Measurements from ENCODE around the gene PRKCA. TPM values are rescaled to one million over a fixed set of nuclear protein-coding genes. Genes with fewer than 3 reads are reported as not detected.

Gene PRKCA
- polyA plus RNA-seq, 4 donors: 19.9 to 27.8 (median 24.5) TPM

DNA sequence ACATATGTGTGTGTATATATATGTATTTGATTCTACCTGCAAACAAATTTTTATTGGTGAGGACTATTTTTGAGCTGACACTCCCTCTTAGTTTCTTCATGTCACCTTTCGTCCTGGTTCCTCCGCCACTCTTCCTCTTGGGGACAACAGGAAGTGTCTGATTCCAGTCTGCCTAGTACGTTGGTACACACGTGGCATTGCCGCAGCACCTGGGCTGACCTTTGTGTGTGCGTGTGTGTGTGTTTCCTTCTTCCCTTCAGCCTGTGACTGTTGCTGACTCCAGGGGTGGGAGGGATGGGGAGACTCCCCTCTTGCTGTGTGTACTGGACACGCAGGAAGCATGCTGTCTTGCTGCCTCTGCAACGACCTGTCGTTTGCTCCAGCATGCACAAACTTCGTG is 503.2 kb downstream of the PRKCA start:
- DNase-seq (ENCODE audit: low read depth in 4 of 4, low spot score in 2 of 4): no peak

DNA sequence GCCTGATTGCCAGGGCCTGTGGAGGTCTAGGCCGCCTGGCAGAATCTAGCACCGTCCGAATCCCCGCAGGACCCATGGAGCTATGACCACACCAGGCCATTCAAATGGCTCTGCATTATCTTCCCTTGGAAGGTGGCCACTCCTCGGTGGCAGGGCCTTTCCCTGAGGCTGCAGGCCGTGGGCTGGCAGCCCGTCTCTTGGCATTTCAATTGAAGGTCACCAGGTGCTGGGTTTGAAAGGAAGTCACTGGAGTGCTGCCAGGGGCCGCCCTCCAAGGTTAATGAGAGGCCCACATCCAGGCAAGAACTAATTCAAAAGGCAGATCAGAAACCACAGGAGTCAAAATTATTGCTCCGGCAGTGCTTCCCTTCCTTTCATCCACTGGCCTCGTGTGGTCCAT is 504.8 kb downstream of the PRKCA start:
- DNase-seq (ENCODE audit: low read depth in 4 of 4, low spot score in 2 of 4): no peak

DNA sequence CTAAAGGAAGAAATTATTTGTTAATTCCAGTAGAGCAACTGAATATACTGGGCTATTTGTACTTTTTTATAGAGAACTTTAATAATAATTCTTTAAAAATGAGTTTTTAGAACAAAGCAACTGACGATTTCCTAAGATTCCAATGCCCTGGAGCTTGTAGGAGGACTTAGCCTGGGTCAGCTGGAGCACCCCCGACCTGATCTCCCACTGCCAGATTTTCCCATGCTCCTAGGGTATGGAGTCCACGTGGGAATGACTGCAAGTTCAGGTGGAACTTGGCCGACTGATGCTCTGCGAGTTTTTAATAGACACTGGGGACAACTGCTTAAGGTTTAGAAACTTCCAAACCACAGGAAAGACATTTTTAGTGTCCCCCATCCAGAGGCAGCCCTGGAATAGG is 507.0 kb downstream of the PRKCA start:
- DNase-seq (ENCODE audit: low read depth in 4 of 4, low spot score in 2 of 4): no peak

- no peak for DNase-seq (ENCODE audit: low read depth in 4 of 4, low spot score in 2 of 4)
These were observed 508.7 kb downstream of the PRKCA start for GRCh38 chr17:66810951-66811682.

GRCh38 chr17:66811683-66812054 is 509.3 kb downstream of the PRKCA start:
- no peak for DNase-seq (ENCODE audit: low read depth in 4 of 4, low spot score in 2 of 4)

DNA sequence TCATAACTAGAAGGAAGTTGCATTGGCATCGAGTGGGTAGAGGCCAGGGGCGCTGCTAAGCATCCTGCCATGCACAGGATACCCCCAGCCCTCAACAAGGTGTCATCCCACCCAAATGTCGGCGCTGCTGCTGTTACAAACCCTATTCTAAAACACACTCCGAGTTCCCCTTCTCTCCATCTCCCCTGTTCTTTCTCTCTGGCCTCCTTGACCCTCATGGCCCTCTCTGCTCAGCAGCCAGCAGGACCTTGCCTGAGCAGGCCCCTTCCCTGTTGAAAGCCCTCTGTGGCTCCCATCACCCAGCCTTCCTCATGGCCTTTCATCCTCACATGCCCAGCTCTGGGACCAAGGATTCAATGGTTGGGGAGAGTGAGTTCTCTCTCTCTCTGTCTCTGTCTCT is 510.2 kb downstream of the PRKCA start:
- no peak for DNase-seq (ENCODE audit: low read depth in 4 of 4, low spot score in 2 of 4)

- no peak for DNase-seq (ENCODE audit: low read depth in 4 of 4, low spot score in 2 of 4)
These were observed 510.9 kb downstream of the PRKCA start for GRCh38 chr17:66813296-66813695.

DNA sequence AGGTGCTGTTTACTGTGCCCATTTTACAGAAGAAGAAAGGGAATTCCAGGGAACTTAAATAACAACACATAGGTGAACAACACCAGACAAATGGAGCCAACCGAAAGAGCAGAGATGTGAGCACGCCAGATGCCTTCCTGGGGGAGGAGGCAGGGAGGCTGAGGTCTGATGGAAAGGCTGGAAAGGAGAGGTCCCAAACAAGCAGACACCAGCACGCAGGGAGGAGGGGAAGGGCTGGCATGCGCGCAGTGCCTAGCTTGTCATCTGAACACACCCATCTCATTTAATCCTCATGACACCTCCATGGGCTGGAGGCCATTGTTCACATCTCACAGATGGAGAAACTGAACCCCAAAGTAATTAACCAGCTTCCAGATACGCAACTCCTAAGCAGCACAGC is 511.6 kb downstream of the PRKCA start:
- DNase-seq (ENCODE audit: low read depth in 4 of 4, low spot score in 2 of 4): no peak

- DNase-seq (ENCODE audit: low read depth in 4 of 4, low spot score in 2 of 4): no peak
These were observed 512.2 kb downstream of the PRKCA start for GRCh38 chr17:66814570-66814969.

DNA sequence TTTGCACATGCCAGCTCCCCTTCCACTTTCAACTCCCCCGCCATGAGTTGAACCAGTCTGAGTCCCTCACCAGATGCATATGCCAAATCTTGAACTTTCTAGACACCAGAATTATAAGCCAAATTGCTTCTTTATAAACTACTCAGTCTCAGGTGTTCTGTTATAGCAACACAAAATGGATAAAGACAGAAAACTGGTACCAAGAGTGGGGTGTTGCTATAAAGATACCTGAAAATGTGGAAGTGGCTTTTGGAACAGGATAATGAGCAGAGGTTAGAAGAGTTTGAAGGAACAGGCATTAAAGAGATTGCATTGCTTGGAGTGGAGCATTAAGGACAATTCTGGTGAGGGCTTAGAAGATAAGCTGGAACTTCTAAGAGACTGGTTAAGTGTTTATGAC is 515.3 kb downstream of the PRKCA start:
- DNase-seq (ENCODE audit: low read depth in 4 of 4, low spot score in 2 of 4): no peak

GRCh38 chr17:66819466-66819865 is 517.1 kb downstream of the PRKCA start:
- no peak for DNase-seq (ENCODE audit: low read depth in 4 of 4, low spot score in 2 of 4)

DNA sequence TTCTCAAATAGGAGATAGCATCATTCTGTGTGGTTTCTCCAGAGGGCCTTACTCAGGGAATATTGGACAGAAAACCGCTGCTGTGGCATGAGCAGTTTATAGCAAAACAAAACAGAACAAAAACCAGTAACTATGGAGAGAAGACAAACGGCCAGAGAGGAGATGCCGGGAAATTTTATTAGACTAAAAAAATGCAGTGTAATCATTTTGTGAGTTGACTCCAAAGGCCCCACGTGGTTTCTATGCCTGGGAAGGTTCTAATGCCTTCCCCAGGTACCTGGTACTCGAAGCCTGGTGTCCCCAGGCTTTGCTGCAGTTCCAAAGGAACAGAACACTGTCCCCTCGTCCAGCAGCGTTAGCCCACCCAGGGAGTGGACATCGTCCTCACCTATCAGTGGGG is 519.6 kb downstream of the PRKCA start:
- DNase-seq (ENCODE audit: low read depth in 4 of 4, low spot score in 2 of 4): no peak

DNA sequence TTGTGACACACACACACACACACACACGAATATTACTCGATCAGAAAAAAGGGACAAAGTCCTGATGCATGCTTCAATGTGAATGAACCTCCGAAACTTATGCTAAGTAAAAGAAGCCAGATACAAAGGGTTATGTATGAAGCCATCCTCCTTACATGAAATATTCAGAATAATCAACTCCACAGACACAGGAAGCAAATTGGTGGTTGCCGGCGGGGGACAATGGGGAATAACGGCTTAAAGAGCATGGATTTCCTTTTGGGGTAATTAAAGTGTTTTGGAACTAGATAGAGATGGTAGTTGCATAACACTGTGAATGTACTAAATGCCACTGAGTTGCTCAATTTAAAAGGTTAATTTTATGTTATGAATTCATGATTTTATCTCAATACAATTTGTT is 524.4 kb downstream of the PRKCA start:
- DNase-seq (ENCODE audit: low read depth in 4 of 4, low spot score in 2 of 4): no peak

DNA sequence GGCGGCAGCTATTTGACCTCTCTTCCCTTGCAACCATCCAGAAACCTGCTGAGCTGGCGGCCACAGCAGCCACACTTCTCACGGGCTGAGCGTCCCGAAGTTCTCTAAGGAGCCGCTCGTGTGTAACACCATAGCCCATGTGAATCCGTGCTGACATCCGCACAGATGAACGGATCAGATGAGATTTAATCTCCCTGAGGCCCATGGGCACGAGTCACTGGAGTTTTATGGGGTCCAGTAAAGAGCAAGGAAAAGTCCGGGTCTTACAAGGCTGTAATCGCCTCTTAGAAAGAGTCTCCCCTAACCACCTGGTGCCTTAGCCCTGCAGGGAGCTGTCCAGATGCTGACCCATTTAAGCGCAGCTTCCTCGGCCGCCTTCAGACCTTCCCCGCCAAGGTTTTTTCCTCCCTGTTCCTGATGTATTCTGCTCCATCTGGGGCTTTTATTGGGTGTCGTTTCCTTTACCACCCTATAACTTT is 527.0 kb downstream of the PRKCA start:
- DNase-seq (ENCODE audit: low read depth in 4 of 4, low spot score in 2 of 4): peak; percentile 70 to 81 (median 76)

- no peak for DNase-seq (ENCODE audit: low read depth in 4 of 4, low spot score in 2 of 4)
These were observed 527.5 kb downstream of the PRKCA start for GRCh38 chr17:66829883-66830282.

- DNase-seq (ENCODE audit: low read depth in 4 of 4, low spot score in 2 of 4): no peak
These were observed 528.0 kb downstream of the PRKCA start for GRCh38 chr17:66830451-66830850.

GRCh38 chr17:66831383-66832210 is 529.2 kb downstream of the PRKCA start:
- no peak for DNase-seq (ENCODE audit: low read depth in 4 of 4, low spot score in 2 of 4)

DNA sequence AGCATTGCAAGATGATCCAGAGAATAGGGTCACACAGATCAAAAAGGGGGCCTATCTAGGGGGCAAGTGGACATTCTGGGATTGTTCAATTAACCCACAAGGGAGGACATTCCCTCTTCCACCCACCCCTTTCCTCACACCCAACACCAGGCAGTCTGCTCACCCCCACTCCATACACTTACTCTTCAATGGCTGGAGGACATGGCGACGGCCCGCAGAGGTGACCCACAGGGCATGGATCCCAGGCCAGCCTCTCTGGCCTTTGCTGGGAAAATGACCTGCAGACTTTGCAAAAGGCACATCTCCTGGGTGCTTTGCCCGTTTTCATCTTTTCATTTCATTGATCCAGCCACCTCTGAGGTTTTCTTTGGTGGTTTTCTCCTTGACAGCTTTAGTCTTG is 530.8 kb downstream of the PRKCA start:
- DNase-seq (ENCODE audit: low read depth in 4 of 4, low spot score in 2 of 4): no peak

GRCh38 chr17:66834426-66834918 is 532.1 kb downstream of the PRKCA start:
- no peak for DNase-seq (ENCODE audit: low read depth in 4 of 4, low spot score in 2 of 4)

DNA sequence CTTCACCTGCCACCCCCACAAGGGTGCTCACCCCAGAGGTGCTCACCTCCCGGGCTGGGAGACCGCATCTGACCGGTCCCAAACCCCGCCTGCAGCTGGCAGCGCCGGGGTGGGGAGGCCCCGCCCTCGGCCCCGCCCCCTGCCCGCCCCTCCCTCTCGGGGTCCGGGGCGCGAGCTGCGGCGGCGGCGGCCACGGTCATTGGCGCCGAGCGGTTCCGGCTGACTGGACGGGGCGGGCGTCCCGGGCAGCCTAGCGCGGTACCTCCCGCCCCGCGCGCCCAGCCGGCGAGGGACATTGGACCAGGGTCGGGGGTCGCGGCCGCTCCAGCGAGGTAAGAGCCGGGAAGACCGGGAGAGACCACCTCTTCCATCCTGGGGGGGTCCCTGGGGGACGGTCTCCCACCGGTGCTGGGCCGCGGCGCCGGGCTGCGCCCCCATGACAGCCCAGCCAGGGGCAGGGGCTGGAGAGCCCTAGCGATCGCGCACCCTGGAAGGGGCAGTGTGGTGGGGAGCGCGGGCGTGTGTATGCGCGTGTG is 532.6 kb downstream of the PRKCA start, which contains the start of gene CACNG5:
Gene CACNG5, plus strand, starts transcription at position 199 of the 536 bp plus-strand sequence. CDS start 42,216 bp downstream, outside the sequence.
- peak in 1 of 4 donors; percentile 46 for DNase-seq (ENCODE audit: low read depth in 4 of 4, low spot score in 2 of 4)

GRCh38 chr17:66835476-66835875 is 533.1 kb downstream of the PRKCA start:
- DNase-seq (ENCODE audit: low read depth in 4 of 4, low spot score in 2 of 4): no peak
